Measurements from ENCODE around the gene UBR3.
A peak's percentile ranks its signal among the peaks of the same experiment; 100 is the strongest.
"Not testable (repeated sequence)": the region's sequence is repeated elsewhere in the genome, so short reads cannot be mapped to it uniquely, and the experiment has no call there.

The UBR3 gene, protein sequence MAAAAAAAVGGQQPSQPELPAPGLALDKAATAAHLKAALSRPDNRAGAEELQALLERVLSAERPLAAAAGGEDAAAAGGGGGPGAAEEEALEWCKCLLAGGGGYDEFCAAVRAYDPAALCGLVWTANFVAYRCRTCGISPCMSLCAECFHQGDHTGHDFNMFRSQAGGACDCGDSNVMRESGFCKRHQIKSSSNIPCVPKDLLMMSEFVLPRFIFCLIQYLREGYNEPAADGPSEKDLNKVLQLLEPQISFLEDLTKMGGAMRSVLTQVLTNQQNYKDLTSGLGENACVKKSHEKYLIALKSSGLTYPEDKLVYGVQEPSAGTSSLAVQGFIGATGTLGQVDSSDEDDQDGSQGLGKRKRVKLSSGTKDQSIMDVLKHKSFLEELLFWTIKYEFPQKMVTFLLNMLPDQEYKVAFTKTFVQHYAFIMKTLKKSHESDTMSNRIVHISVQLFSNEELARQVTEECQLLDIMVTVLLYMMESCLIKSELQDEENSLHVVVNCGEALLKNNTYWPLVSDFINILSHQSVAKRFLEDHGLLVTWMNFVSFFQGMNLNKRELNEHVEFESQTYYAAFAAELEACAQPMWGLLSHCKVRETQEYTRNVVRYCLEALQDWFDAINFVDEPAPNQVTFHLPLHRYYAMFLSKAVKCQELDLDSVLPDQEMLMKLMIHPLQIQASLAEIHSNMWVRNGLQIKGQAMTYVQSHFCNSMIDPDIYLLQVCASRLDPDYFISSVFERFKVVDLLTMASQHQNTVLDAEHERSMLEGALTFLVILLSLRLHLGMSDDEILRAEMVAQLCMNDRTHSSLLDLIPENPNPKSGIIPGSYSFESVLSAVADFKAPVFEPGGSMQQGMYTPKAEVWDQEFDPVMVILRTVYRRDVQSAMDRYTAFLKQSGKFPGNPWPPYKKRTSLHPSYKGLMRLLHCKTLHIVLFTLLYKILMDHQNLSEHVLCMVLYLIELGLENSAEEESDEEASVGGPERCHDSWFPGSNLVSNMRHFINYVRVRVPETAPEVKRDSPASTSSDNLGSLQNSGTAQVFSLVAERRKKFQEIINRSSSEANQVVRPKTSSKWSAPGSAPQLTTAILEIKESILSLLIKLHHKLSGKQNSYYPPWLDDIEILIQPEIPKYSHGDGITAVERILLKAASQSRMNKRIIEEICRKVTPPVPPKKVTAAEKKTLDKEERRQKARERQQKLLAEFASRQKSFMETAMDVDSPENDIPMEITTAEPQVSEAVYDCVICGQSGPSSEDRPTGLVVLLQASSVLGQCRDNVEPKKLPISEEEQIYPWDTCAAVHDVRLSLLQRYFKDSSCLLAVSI (N-terminal part only)

DNA sequence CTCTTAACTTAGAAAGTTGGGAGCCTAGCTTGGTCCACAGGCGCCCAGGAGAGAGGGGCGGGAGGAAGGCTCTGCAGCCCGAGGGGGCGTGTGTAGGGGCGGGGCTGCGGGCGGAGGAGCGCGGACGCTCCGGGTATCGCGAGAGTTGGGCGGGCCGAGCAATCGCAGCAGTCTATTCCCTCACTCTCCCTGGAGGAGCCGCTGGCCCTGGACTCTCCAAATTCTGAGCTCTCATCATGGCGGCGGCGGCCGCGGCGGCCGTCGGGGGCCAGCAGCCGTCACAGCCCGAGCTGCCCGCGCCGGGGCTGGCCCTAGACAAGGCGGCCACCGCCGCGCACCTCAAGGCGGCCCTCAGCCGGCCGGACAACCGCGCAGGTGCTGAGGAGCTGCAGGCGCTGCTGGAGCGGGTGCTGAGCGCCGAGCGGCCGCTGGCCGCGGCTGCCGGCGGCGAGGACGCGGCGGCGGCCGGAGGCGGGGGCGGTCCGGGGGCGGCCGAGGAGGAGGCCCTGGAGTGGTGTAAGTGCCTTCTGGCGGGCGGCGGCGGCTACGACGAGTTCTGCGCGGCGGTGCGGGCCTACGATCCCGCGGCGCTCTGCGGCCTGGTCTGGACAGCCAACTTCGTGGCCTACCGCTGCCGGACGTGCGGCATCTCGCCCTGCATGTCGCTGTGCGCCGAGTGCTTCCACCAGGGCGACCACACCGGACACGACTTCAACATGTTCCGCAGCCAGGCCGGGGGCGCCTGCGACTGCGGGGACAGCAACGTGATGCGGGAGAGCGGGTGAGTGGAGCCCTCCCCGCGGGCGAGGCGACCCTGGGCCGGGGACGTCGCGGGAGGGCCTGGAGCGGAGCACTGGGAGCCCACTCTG is at the start of gene UBR3:
TSS of gene UBR3 (plus strand) at position 183 of the 869 bp plus-strand sequence. CDS start at position 237, 54 bp downstream.
- DNase-seq (ENCODE audit: low read depth in 3 of 3) = peak; percentile 81 to 85 (median 83)

DNA sequence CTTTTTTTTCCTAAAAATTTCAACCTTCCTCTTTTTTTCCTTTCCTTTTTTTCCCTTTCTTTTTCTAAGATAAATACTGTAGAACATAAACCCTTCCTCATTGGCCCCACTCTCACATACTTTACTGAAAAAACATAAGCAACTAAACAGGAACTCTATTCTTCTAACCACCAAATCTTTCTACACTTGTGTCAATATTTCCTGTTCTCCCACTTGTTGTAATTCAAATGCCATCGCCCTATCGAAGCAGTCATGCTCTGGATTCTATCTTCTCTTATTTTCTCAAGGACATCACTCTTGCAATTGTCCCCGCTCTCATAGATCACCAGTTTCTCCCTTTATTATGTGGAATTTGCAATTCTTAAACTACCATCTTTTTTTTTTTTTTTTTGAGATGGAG is 48.8 kb upstream of the UBR3 start:
- no peak for DNase-seq (ENCODE audit: low read depth in 3 of 3)

DNA sequence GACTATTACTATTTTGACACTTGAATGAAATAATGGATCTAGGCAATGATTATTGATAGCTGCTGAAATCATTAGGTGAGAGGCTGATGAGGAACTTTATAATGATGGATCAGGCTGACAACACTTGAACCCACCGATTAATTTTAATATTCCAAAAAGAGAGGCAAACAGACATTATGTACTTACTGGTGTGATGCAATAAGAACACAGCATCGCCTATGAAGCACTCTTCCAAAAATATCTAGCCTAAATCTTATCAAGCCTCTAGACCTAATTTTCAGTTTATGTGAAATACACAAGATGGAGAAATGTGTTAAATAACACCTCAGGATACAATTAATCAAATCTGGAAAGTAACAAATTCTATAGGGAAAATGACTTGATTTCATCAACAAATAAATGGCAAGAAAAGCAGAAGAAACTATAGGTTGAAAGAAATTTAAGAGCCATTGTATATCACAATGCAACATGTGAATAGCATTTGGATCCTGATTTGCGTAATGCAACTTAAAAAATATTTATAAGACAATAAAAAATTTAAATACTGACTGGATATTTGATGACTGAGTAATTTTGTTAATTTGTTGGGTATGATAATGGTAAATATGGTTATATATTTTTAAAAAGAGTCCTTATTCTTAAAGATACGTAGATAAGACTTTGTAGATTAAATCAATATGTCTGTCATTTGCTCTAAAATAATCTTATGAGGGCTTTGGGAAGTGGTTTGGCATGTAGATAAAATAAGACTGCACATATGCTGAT is 45.8 kb upstream of the UBR3 start:
- DNase-seq (ENCODE audit: low read depth in 3 of 3) = no peak

DNA sequence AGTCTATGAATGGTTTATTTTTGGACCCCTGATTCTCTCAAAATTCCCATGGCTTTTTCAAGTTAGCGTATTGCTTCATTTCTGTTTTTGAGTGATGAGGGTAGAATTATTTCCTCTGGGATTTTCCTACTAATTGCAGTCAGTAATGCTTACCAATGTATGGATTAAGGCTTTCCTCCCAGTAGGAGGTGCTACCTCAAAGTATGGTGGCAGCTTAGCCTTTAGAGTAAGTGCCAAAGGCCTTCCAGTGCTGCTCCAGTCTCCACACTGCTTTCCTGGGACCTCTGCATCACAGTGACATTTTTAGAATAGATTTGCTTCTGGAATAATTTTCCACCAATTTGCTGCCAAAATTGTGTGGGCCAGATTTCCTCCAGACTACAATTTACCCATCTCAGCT is 44.7 kb upstream of the UBR3 start:
- no peak for DNase-seq (ENCODE audit: low read depth in 3 of 3)

DNA sequence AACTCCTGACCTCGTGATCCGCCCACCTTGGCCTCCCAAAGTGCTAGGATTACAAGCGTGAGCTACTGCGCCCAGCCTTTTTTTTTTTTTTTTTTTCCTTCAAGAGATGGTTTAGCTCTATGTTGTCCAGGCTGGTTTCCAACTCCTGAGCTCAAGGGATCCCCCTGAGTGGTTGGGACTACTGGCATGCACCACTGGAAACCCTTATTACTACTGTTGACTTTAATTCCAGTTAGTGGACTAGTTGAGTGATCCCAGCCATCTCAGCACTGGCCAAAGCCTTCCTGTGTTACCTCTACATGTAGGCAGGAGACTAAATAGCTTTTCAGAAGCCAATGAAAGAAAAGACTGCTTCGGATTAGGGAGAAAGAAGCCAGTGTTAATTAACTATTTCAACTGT is 36.7 kb upstream of the UBR3 start:
- no peak for DNase-seq (ENCODE audit: low read depth in 3 of 3)

DNA sequence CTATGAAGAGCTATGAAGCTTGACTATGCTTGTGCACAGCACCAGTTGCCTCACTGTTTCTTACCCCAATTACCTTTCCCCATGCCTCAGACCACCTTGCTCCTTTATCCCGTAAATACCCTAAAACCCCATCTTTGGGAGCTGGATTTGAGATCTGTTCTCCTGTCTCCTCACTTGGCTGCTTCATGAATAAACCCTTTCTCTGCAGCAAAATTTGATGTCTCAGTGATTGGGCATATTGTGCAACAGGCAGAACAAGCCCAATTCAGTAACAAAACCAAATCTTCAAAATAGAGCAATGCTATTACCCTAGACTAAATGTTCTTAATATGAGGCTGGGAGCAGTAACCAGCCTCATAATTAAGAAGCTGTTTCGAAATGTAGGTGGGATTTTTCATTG is 32.1 kb upstream of the UBR3 start:
- DNase-seq (ENCODE audit: low read depth in 3 of 3) = no peak

DNA sequence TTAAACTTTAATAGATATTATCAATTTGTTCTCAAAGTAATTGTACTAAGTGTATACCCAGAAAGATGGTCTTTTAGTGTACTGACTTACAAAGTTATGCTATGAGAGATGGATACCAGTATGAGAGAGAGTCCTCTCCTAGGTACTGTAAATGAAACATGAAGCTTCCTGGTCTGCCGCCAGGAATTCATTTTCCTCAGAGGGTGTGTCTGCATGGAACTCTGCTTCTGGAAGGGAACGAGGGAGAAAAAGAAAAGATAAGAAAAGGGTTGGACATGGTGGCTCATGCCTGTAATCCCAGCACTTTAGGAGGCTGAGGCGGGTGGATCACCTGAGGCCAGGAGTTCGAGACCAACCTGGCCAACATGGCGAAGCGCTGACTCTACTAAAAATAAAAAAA is 30.8 kb upstream of the UBR3 start:
- DNase-seq (ENCODE audit: low read depth in 3 of 3) = no peak

DNA sequence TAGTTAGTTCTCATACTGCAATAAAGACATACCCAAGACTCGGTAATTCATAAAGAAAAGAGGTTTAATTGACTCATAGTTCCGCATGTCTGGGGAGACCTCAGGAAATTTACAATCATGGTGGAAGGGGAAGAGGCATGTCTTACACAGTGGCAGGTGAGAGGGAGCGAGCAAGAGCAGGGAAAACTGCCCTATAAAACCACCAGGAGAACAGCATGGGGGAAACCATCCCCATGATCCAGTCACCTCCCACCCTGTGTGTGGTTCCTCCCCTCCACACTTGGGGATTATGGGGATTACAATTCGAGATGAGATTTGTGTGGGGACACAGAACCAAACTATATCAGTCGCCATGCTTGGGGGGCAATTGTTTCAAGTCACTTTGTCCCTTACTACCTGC is 29.7 kb upstream of the UBR3 start:
- no peak for DNase-seq (ENCODE audit: low read depth in 3 of 3)

DNA sequence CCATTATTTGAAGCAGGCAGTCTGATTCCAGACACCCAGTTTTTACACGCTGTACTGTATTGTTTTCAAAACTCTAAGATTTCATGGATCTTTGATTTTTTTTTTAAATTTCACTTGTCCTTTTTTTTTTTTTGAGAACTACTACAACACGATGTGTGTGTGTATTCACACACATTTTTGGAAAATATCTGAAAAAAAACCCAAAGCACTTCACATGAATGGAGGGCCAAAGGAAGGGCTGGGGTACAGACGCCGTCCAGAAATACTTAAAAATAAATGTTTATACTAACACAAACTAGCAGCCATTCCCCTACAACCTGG is 28.9 kb upstream of the UBR3 start:
- no peak for DNase-seq (ENCODE audit: low read depth in 3 of 3)

DNA sequence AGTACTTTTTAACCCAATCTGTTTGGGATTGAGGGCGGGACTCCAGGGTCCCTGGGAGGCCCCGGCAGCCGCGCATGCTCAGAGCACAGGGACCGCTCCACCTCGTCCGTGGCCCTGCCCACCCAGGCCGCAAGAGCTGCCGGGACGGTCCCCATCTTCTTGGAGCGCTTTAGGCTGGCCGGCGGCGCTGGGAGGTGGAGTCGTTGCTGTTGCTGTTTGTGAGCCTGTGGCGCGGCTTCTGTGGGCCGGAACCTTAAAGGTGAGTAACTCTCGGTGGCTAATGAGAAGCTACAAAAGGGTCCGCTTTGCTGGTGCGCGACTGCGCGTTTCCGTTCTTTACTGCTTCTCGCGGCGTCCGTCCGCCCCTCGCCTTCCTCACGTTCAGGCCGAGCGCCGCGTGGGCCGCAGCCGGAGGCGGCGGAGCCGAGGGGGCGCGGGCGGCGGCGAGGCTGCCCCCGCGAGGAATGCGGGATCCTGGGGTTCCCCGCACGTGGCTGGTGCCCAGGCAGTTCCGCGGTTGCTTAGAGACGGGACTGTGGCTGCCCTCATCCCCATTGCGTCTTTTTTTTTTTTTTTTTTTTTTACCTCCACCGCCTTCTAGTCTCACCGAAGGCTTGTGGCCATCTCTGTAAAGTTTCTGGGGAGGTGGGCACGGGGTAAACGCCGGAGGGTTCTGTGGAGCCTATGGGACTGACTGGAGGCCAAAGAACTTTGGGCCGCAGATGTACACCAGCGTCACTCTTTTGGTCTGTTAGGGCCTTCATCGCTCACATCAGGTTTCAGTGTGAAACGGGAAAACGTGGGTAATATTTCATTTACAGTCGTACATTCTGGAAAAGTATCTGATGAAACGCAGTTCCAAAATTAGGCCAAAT is 28.3 kb upstream of the UBR3 start, which contains the start of gene SSB:
TSS of gene SSB (plus strand) at position 154 of the 875 bp plus-strand sequence. CDS start 2,090 bp downstream, outside the sequence.
- peak; percentile 86 to 91 (median 90) for DNase-seq (ENCODE audit: low read depth in 3 of 3)

DNA sequence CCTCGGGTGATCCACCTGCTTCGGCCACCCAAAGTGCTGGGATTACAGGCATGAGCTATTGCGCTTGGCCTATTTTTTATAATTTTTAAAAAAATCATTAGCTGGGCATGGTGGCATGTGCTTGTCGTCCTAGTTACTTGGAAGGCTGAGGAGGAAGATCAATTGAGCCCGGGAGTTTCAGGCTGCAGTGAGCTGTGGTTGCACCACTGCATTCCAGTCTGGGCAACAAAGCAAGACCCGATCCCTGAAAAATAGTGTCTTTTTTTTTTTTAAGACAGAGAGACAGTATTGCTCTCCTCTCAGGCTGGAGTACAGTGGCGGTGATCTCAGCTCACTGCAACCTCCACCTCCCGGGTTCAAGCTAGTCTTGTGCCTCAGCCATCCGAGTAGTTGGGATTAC is 23.8 kb upstream of the UBR3 start:
- DNase-seq (ENCODE audit: low read depth in 3 of 3) = no peak

DNA sequence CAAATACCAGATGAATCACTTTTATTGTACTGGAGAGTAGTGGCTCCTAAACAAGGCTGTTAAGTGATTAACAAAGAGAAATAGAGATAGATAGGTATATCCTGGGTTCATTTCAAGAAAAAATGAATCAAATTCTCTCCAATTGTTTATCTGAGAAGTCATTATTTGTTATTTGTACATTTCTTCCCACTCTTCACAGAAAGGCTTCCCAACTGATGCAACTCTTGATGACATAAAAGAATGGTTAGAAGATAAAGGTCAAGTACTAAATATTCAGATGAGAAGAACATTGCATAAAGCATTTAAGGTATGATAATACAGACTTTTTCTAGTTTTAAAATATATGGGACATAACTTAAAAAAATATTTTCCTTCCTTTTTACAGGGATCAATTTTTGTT is 20.7 kb upstream of the UBR3 start:
- DNase-seq (ENCODE audit: low read depth in 3 of 3) = no peak

DNA sequence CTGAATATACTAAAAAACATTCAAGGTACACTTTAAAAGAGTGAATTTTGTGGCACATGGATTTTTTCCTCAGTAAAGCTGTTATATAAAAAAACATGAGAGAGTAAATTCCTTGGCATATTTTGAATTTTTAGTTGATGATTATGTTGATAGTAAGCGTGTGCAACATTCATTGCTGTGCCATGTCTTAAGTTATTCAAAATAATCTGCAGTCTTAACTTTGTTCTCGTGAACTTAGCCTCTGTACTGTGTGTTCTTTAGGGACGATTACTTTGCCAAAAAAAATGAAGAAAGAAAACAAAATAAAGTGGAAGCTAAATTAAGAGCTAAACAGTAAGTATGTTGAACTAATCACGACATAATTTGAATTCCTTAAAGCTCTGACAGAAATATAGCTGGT is 19.0 kb upstream of the UBR3 start:
- no peak for DNase-seq (ENCODE audit: low read depth in 3 of 3)

DNA sequence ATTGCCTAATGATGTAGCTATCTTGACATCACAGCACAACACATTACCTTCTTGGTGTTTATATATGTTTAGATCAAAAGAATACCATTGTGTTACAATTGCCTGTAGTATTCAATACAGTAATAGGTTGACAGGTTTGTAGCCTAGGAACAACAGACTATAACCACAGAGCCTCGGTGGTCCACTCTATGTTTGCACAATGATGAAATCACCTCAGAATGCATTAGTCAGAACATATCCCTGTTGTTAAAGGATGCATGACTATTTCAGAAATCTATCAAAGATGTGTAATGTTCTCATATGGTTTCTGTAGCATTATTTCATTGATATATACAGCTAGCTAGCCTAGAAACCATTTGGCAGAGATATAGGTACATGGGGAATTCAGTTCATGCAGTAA is 11.4 kb upstream of the UBR3 start:
- DNase-seq (ENCODE audit: low read depth in 3 of 3) = no peak

DNA sequence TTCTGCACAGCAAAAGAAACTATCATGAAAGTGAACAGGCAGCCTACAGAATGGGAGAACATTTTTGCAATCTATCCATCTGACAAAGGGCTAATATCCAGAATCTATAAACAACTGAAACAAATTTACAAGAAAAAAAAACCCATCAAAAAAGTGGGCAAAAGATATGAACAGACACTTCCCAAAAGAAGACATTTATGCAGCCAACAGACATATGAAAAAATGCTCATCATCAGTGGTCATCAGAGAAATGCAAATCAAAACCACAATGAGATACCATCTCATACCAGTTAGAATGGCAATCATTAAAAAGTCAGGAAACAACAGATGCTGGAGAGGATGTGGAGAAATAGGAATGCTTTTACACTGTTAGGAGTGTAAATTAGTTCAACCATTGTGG is 10.3 kb upstream of the UBR3 start:
- not testable (repeated sequence) for DNase-seq (ENCODE audit: low read depth in 3 of 3)

DNA sequence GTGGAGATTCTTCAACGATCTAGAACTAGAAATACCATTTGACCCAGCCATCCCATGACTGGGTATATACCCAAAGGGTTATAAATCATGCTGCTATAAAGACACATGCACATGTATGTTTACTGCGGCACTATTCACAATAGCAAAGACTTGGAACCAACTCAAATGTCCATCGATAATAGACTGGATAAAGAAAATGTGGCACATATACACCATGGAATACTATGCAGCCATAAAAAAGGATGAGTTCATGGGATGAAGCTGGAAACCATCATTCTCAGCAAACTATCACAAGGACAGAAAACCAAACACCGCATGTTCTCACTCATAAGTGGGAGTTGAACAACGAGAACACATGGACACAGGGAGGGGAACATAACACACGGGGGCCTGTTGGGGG is 9.9 kb upstream of the UBR3 start:
- DNase-seq (ENCODE audit: low read depth in 3 of 3) = not testable (repeated sequence)

DNA sequence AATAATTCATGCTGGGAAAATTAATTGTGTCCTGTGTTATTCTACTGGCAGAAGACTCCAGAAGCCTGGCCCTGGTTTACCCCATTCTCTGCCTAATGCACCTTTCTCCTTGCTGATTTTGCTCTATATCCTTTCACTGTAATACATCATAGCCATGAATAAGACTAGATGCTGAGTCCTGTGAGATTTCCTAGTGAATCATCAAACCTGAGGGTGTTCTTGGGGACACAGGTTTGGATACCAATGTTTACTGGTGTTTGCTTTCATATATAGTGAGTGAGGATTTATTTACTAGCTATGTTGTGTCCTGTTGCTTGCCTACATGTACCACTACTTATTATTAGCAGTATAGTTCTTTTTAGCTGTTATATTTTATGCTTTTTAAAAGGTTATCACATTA is 9.0 kb upstream of the UBR3 start:
- DNase-seq (ENCODE audit: low read depth in 3 of 3) = no peak

DNA sequence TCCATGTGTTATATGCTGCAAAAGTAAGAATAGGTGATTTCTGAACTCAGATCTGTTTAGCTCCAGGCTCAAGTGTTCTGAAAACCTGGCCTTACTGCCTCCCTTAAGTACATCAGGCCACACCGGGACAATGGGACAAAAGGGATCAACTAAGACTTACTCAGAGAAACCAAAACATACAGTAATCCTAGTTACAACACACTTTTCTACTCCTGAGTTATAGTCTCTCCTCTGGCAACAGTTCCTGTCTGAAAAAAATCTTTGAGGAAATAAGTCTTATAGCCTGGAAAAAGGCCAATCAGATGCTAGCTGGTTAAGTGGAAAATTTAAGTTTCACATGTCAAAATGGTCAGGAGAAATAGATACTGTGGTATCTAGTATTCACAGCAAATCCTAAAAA is 8.1 kb upstream of the UBR3 start:
- no peak for DNase-seq (ENCODE audit: low read depth in 3 of 3)

DNA sequence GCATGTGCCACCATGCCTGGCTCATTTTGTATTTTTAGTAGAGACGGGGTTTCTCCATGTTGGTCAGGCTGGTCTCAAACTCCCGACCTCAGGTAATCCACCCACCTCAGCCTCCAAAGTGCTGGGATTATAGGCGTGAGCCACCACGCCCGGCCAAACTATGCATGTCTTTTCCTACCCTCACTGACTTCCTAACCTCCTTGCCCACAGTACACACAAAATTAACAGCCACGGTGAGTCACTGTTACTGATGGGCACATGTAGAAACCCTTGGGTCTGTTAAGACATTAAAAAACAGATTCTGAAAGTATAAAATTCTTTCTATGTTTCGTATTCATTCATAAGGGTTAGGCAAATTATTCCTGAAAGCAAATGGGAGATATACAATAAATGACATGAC is 7.2 kb upstream of the UBR3 start:
- DNase-seq (ENCODE audit: low read depth in 3 of 3) = not testable (repeated sequence)

Data from stimulated activated CD4-positive, alpha-beta T cell treated with anti-CD3 and anti-CD28 coated beads, TNF-alpha, amount 100 ng/mL, for 4 hours (primary cell).